Renal cortex interstitium (tissue), 11 donors: Measurements from ENCODE around the gene YDJC. TPM values are rescaled to one million over a fixed set of nuclear protein-coding genes. Genes with fewer than 3 reads are reported as not detected.
A peak's percentile ranks its signal among the peaks of the same experiment; 100 is the strongest.
"Not testable (repeated sequence)": the region's sequence is repeated elsewhere in the genome, so short reads cannot be mapped to it uniquely, and the experiment has no call there.

ENCODE experiments used
- DNase-seq, 11 donors: peaks; one replicate each; pipeline ENCODE4 v3.0.0-alpha.2; 2013; ENCODE audit warnings: low read depth in 9 of 11, low spot score in 4 of 11; ENCODE audit errors: extremely low read depth in 1 of 11
- polyA plus RNA-seq, 3 donors: library from polyadenylated mRNA; unstranded; fragments of 120-200 nt; gene quantifications; one replicate each; pipeline ENCODE4 v1.2.1, GENCODE V29; 2013; ENCODE audit not compliant: insufficient read length in 3 of 3

The YDJC gene
- polyA plus RNA-seq, 3 donors, result 10.1 to 16.4 (median 15.9) TPM

- DNase-seq, result no peak
These were observed 30.2 kb upstream of the YDJC start for GRCh38 chr22:21659864-21660525.

DNA sequence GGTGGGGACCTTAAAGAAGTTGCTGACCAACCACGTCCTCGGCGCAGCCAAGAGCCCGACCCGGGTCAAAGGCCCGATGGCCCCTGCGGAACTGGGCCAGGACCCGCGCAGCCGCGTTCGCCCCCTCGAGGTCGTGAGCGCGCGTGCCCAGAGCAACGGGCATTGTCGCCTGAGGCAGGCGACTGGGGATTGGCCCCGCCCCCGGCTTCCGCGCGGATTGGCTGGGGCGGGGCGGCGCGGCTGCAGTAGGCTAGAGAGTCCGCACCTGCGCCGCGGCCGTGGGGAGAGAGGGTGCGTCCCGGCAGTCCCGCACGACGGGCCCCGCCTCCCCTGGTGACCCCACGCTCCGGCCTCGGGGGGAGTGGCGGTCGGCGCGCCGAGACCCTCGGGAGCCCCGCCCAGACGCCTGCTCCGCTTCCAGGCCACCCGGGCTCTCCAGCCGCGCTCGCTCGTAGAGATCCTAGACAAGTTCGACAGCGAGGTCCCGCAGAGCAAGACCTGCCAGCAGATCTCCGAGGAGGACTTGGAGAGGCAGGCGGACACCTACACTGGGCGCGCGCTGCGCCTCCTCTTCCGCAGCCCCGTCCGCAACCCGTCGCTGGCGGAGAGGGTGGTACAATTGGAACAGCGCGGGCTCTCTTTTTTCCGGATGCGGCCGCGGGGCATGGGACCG, 27.7 kb upstream of the YDJC start:
- DNase-seq, result peak in 3 of 11 donors; percentile 36 to 71 (median 68)

GRCh38 chr22:21657020-21657359, 27.2 kb upstream of the YDJC start:
- DNase-seq, result no peak

DNA sequence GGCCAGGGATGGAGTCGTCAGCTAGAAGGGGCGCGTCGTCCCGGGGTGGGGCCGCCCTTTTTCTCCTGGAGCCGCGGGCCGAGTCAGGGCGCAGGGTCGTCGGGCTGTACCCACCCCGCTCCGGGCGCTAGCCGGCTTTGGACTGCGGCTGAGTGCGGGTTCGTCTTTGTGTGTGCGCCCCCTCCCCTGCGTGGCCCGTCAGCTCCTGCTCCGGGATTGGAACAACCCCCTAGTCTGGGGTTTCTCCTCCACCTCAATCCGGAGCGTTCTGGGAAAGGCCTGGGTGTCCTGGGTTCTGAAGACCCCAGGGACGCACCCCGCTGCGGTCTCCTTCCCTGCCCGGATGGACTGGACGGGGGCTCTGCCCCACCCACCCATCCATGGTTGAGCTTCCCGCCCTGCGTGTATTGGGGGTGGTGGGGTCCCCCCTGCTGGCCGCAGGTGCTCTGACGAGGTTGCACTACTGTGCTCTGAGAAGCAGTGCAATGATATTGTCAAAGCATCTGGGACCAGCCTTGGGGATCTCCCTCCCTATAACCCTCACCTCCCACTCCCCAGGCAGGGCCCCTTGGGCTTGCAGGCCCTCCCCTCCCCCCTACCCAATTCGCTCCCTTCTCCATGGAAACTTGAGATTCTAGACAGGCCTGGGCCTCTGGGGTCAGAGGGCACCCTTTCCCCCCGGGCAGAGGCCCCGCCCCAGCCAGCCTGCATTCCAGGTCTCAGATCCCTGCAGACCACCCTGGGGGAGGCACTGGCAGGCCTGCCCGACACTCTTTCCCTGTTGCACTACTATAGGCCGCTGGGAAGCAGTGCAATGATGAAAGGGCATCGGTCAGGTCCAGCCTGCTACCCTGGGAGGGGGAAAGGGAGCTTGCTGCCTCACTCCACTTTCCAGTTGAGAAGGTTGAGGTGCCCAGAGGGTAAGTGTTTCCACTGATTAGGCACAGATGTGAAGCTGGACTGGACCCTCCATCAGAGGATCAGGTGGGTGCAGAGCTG, 23.0 kb upstream of the YDJC start:
- DNase-seq, result no peak

DNA sequence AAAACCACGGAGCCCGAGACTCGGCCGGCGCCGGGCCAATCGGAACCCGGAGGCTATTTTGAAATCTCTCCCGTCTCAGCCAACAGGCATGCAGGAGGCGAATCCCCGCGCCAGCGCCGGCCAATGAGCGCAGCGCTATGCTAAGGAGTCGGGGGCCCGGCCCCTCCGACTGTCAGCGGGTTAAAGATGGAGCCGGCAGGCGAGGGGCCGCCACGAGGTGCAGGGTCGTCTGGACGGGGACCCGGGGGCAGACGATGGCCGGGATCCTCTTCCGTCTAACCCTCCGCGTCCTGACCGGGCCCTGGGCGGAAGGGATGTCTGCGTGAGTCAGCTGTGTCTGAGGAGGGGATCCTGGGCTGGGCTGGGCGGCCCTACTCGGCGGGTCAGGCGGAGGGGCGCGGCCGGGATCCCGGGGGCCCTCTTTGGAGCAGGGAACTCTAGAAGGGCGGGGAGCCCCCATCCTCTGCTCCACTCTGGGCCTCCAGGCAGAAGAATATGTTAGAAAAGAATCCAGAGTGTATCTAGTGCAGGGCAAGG, 22.3 kb upstream of the YDJC start:
- DNase-seq, result peak in 9 of 11 donors; percentile 75 to 87 (median 85)

GRCh38 chr22:21651521-21652009, 21.7 kb upstream of the YDJC start:
- DNase-seq, result no peak

- no peak for DNase-seq
These were observed 21.1 kb upstream of the YDJC start for GRCh38 chr22:21650823-21651520.

- DNase-seq, result no peak
These were observed 20.5 kb upstream of the YDJC start for GRCh38 chr22:21650280-21650679.

DNA sequence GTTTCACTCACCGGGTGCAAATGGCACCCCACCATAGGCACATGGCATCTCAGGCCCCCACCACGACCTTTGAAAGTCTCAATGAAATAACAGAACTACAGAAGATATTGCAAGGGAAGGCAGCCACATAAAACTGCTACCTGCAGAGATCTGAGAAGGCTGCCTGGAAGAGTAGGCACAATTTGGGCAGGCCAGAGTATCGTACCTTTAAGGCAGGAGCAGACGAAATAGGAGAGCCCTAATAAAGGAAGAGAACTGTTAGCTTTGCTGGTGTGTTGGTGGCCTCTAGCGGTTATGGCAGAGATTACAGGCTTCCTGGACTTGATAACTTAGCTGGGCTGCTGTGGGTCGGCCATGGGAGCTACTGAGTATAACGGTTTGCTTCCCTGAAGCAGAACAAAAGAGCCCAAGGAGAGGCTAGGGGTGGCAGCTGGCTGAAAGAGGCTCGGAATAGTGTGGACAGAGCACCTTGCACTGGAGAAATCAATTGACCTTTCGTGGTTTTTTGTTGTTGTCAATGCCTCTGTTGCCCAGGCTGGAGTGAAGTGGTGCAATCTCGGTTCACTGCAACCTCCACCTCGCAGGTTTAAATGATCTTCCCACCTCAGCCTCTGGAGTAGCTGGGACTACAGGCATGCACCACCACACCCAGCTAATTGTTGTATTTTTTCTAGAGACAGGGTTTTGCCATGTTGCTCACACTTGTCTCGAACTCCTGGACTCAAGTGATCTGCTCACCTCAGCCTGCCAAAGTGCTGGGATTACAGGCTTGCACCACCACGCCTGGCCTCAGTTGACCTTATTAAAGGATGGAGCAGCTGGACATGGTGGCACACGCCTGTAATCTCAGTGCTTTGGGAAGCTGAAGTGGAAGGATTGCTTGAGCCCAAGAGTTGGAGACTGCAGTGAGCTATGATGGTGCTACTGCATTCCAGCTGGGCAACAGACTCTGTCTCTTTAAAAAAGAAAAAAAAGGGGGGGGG, 17.1 kb upstream of the YDJC start:
- peak in 5 of 11 donors; percentile 67 to 83 (median 76) for DNase-seq

GRCh38 chr22:21645513-21645912, 15.7 kb upstream of the YDJC start:
- not testable (repeated sequence) for DNase-seq

DNA sequence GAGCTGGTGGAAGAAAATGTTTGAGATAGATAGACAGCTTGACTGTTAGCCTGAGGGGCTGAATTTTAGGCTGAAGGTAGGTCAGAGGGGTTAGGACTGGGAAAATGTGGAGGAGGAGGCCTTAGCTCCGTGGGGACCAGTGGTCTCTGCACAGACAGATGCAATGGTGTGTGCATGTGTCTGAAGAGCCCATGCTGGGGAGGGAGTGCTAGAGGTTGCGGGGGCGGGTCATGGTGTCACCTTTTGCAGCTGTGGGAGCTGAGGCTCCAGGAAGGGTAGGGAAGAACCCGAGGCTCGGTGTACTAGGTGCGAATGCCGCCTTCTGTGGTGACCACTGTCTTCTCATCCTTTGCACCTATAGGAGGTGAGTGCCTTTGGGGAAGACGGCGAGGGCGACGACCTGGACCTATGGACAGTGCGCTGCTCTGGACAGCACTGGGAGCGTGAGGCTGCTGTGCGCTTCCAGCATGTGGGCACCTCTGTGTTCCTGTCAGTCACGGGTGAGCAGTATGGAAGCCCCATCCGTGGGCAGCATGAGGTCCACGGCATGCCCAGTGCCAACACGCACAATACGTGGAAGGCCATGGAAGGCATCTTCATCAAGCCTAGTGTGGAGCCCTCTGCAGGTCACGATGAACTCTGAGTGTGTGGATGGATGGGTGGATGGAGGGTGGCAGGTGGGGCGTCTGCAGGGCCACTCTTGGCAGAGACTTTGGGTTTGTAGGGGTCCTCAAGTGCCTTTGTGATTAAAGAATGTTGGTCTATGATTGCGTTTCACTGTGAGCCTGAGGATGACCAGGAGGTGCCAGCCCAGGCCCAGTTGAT, 13.9 kb upstream of the YDJC start:
- DNase-seq, result no peak

DNA sequence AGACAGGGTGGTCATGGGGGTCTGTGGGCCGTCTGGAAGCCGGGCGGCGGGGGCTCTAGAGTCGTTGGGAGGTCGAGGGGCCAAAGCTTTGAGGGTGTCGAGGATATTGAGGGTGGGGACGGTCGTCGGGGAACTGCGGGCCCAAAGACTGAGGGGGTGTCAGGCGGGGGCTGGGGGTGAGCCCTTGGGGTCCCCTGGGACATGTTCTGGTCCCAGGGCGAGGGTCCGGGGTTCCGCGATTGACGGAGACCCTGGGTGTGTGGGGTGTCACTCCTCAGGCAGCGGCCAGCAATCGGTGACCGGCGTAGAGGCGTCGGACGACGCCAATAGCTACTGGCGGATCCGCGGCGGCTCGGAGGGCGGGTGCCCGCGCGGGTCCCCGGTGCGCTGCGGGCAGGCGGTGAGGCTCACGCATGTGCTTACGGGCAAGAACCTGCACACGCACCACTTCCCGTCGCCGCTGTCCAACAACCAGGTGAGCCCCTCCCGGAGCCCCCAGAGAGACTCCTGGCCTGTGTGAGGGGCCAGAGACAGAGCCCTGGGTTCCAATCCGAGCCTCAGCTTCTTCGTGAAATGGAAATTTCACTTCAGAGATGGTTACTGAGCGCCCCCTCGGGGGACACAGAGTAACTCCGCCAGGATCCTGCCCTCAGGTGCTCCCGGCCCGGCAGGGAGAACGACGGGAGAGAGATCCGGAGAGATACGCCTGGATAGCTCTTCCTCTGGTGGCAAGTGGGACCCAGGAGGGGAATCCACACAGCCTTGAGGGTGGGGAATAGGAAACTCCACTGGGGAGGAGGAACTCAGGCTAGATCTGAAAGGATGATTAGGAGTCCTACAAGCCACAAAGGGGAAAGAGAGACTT, 13.0 kb upstream of the YDJC start:
- no peak for DNase-seq

DNA sequence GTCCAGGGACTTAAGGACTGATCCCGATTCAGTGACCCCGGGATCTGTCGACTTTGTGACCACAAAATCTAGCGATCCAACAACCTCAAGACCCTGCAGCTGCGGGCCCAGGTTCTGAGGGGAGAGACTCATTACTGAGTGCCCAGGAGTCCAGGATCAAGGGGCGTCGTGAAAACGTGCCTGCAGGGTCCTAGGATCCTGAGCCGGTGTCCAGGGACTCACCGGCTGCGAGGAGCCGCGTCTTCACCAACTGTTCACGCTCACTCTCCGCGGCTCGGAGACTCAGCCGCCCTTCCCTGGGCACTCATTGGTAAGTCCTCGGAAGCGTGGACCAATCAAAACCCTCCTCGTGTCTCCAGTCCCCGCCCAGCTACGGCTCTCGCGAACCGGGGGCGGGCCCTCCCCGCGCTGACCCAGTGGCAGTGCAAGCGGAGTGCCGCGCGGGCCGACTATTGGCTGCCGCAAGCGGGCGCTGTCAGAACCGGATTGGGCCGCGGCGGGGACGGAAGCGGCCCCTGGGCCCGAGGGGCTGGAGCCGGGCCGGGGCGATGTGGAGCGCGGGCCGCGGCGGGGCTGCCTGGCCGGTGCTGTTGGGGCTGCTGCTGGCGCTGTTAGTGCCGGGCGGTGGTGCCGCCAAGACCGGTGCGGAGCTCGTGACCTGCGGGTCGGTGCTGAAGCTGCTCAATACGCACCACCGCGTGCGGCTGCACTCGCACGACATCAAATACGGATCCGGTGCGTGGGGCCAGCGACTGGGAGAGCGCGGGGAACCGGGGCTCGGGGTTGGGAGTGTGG, 12.2 kb upstream of the YDJC start, which contains the start of gene SDF2L1:
TSS of gene SDF2L1 (plus strand) at position 514 of the 795 bp plus-strand sequence. CDS start at position 549, 35 bp downstream.
- peak in 10 of 11 donors; percentile 93 to 98 (median 95) for DNase-seq

GRCh38 chr22:21641417-21641788, 11.6 kb upstream of the YDJC start:
- no peak for DNase-seq

DNA sequence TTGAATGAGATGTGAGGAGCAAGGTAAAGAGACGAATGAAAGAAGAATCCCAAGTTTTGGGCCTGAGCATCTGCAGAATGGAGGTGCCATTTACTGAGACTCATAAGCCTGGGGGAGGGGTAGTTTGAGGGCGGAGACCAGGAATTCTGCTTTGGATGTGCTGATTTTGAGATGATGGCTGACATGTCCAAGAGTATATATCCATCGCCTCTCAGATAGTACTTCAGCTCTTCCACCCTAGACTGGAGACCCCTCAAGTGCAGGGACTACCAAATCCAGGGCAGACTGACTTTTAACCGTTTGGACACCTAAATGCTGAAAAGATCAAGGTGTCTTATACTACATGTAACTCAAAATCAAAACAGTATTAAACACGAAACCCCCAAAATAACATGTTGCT, 11.0 kb upstream of the YDJC start:
- no peak for DNase-seq
